Left ventricle myocardium inferior (tissue), 1 donor: ENCODE data around the gene ATXN1. TPM values are rescaled to one million over a fixed set of nuclear protein-coding genes. Genes with fewer than 3 reads are reported as not detected.

Experiments
- DNase-seq: peaks from one replicate; pipeline ENCODE4 v3.0.0-alpha.2; 2020
- H3K27ac ChIP-seq: fragments of 200-600 bp; replicated peaks from 2 replicates; pipeline ENCODE4 v1.8.0; 2021
- H3K27me3 ChIP-seq: fragments of 200-600 bp; 2 replicates; pipeline ENCODE4 v1.8.0; 2021; ENCODE audit warnings: low read depth
- H3K36me3 ChIP-seq: fragments of 200-600 bp; 2 replicates; pipeline ENCODE4 v1.8.0; 2021
- H3K4me1 ChIP-seq: fragments of 200-600 bp; 2 replicates; pipeline ENCODE4 v1.8.0; 2021
- H3K4me3 ChIP-seq: fragments of 200-600 bp; 2 replicates; pipeline ENCODE4 v1.8.0; 2021; ENCODE audit warnings: mild to moderate bottlenecking, moderate library complexity
- H3K9me3 ChIP-seq: fragments of 200-600 bp; replicated peaks from 2 replicates; pipeline ENCODE4 v1.8.0; 2021
- CTCF ChIP-seq: fragments of 200-600 bp; IDR thresholded peaks from 2 replicates; pipeline ENCODE4 v1.8.0; 2021; ENCODE audit warnings: antibody characterized with exemption, mild to moderate bottlenecking, borderline replicate concordance
- intact Hi-C: fragments of 100-400 bp; cut with micrococcal nuclease; formaldehyde crosslinking; loops from one replicate; pipeline ENCODE4 v1.11.0; 2022
- total RNA-seq: library from RNA; stranded (reverse); fragmentation: NEBNext Ultra II Directional; extraction: Animal tissue kit (Norgen Biotek cat#: 25700); gene quantifications from one replicate; pipeline ENCODE4 v1.2.1, GENCODE V29; 2021
- donor health status: DM: no; HTN: yes; CAD: no; lungs with severe emphysema.

Gene ATXN1
- total RNA-seq, 1 donor from 2014 or later: 41.5 TPM

- Histone ChIP-seq H3K27me3 (no peaks in the 10 kb centered on the region), H3K27ac (no peak overlapping the region), H3K4me3 (no peak overlapping the region), H3K36me3 (no peaks in the 10 kb centered on the region), H3K4me1 (no peaks in the 10 kb centered on the region), H3K9me3 (no peaks in the 10 kb centered on the region)
- DNase-seq: no peak
- intact Hi-C loops: no loop called here
- no peak for TF ChIP-seq CTCF
These were observed 393.7 kb downstream of the ATXN1 start for GRCh38 chr6:16367571-16367970.

DNA sequence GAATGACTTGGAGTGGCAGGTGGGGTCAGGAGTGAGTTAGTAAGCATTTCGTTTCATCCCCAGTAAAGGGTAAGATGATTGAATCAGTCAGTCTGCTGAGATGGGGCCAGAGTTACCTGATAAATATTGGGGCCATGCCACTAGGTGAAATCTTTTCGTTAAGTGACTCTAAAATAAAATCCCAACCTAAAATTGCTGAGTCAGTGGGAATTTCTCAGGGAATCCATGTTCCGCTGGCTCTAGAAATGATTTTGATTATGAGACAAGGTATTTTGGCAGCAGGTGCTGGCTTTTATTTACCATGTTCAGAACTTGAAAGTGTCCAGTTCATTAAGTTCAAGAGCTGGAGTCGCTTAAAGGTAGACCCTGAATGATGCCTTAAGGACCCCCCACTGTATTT lies 397.5 kb downstream of the ATXN1 start:
- TF ChIP-seq CTCF: no peak
- intact Hi-C loops: no loop called here
- Histone ChIP-seq H3K36me3 (peaks cover 6% of the 10 kb centered on the region), H3K9me3 (no peaks in the 10 kb centered on the region), H3K4me1 (no peaks in the 10 kb centered on the region), H3K27ac (no peak overlapping the region), H3K4me3 (no peak overlapping the region), H3K27me3 (no peaks in the 10 kb centered on the region)
- no peak for DNase-seq

DNA sequence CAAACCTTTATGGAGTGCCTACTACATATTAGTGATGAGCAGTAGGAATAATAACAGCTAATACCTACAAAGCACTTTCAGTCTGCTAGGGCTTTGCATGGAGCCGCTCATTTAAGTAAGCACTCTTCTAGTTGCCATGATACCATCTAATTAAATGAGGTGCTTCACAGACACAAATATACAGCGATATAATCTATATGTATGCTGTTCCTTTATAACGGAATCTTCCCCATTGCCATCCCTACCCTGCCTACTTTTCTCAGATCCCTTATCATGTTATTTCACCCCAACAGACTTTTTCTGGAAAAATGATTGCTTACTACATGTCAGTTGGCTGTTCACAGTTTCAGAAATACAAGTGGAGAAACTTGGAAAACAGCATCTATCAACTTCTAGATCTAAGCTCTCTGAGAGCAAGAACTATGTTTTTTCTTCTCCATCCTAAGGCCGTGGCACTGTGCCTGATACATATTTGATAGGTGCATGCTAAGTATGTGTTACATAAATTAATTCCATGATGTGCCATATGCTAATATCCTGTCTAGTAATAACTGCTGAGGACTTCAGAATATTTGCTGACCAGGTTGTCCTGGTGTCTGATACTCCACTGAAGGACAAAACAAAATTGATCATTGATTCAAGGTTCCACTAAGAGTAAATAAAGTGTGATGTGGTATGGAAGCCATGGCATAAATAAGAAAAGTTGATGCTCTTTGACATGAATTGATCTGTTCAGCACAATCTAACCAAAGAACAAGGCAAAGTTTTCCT lies 398.3 kb downstream of the ATXN1 start:
- Histone ChIP-seq H3K4me3 (no peak overlapping the region), H3K27me3 (no peaks in the 10 kb centered on the region), H3K4me1 (no peaks in the 10 kb centered on the region), H3K9me3 (no peaks in the 10 kb centered on the region), H3K36me3 (peaks cover 6% of the 10 kb centered on the region), H3K27ac (no peak overlapping the region)
- no peak for TF ChIP-seq CTCF
- DNase-seq: no peak
- intact Hi-C loops: no loop called here

DNA sequence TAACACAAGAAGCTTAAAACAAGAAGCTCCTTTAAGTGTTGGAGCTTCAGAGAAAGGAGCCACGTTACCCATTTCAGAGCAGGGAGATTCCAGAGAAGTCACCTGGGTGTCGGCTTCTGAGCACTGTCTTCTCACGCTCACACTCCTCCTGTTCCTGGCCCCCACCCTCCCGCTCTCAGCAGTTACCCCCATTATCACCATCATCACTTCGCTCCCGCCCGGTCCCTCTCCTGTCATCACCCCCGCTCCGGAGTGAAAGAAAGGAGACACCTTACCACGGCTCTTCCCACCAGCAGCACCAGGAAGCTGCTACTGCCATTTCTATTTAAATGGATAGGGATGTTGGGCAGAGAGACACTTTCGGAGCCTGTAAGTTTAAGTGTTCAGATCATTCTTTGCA lies 399.0 kb downstream of the ATXN1 start:
- DNase-seq: no peak
- no peaks in the 10 kb centered on the region for H3K9me3 ChIP-seq
- TF ChIP-seq CTCF: no peak
- peaks cover 6% of the 10 kb centered on the region for H3K36me3 ChIP-seq
- no peaks in the 10 kb centered on the region for H3K4me1 ChIP-seq
- H3K4me3 ChIP-seq: no peak overlapping the region
- intact Hi-C loops: no loop called here
- no peaks in the 10 kb centered on the region for H3K27me3 ChIP-seq
- no peak overlapping the region for H3K27ac ChIP-seq

DNA sequence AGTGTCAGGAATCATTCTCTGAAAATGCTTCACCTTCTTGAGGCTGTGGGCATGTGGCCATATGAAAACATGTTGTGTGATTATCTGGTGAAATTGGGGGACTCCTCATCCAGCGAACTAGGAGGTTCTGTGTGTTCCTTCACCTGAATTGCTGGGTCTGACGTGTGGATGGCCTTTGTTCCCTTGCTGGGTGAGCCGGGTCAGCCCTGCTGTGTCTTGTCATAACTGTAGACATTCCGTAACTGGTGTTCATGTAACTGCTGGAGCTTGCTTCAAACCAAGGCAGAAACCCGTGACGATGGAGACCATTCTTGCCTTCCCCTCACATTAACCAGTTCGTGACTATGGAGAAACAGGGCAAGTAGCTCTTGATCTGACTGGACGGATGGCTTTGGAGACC lies 399.4 kb downstream of the ATXN1 start:
- Histone ChIP-seq H3K36me3 (peaks cover 6% of the 10 kb centered on the region), H3K27me3 (no peaks in the 10 kb centered on the region), H3K4me1 (no peaks in the 10 kb centered on the region), H3K27ac (no peak overlapping the region), H3K9me3 (no peaks in the 10 kb centered on the region), H3K4me3 (no peak overlapping the region)
- DNase-seq: no peak
- intact Hi-C loops: no loop called here
- TF ChIP-seq CTCF: no peak
